HG02571 (cell line): ENCODE data around the gene PBLD.

Experiments
- ATAC-seq: cut with Tn5 transposase; IDR thresholded peaks from one replicate; pipeline ENCODE4 v1.9.1; 2021; ENCODE audit warnings: mild to moderate bottlenecking, moderate library complexity; ENCODE audit not compliant: unreplicated experiment

The PBLD gene

GRCh38 chr10:68239069-68239468, 93.7 kb downstream of the PBLD start:
- ATAC-seq = no peak

- ATAC-seq = no peak
Observed at GRCh38 chr10:68238371-68238770, 94.4 kb downstream of the PBLD start.

GRCh38 chr10:68237173-68237572, 95.6 kb downstream of the PBLD start:
- ATAC-seq = no peak

GRCh38 chr10:68235581-68235980, 97.1 kb downstream of the PBLD start:
- no peak for ATAC-seq

GRCh38 chr10:68235111-68235510, 97.6 kb downstream of the PBLD start:
- ATAC-seq = no peak

- ATAC-seq = no peak
Observed at GRCh38 chr10:68233046-68233445, 99.7 kb downstream of the PBLD start.
